Astrocyte of the spinal cord (primary cell): ENCODE data around the gene TEX264.

Experiments used
- DNase-seq: peaks from one replicate; pipeline ENCODE4 v3.0.0; 2011; ENCODE audit warnings: low read depth, low spot score
- H3K4me3 ChIP-seq: 2 replicates; pipeline ENCODE4 v1.5.1; 2011; ENCODE audit warnings: low read depth, mild to moderate bottlenecking, low read length, moderate library complexity
- CTCF ChIP-seq: IDR thresholded peaks from 2 replicates; pipeline ENCODE4 v1.5.1; 2012; ENCODE audit warnings: low read depth, mild to moderate bottlenecking, low read length, inconsistent platforms
- in situ Hi-C: cut with HindIII; loops from 2 replicates; pipeline ENCODE4 v1.10.0; 2017; ENCODE audit warnings: low sequenced_read_pairs

TEX264 gene

DNA sequence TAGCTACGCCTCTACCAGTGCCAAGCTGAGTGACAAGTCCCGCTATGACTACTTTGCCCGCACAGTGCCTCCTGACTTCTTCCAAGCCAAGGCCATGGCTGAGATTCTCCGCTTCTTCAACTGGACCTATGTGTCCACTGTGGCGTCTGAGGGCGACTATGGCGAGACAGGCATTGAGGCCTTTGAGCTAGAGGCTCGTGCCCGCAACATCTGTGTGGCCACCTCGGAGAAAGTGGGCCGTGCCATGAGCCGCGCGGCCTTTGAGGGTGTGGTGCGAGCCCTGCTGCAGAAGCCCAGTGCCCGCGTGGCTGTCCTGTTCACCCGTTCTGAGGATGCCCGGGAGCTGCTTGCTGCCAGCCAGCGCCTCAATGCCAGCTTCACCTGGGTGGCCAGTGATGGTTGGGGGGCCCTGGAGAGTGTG, 41.5 kb downstream of the TEX264 start:
- no peak overlapping the region for H3K4me3 ChIP-seq
- no peak for DNase-seq
- TF ChIP-seq CTCF: no peak
- in situ Hi-C loops: no loop called here

DNA sequence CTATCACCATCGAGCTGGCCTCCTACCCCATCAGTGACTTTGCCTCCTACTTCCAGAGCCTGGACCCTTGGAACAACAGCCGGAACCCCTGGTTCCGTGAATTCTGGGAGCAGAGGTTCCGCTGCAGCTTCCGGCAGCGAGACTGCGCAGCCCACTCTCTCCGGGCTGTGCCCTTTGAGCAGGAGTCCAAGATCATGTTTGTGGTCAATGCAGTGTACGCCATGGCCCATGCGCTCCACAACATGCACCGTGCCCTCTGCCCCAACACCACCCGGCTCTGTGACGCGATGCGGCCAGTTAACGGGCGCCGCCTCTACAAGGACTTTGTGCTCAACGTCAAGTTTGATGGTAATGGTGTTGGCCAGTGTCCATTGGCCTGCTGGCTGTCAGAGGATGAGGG, 41.9 kb downstream of the TEX264 start:
- DNase-seq: no peak
- in situ Hi-C loops: no loop called here
- H3K4me3 ChIP-seq: no peak overlapping the region
- no peak for TF ChIP-seq CTCF

GRCh38 chr3:51715231-51715976, 44.4 kb downstream of the TEX264 start:
- TF ChIP-seq CTCF: no peak
- in situ Hi-C loops: no loop called here

GRCh38 chr3:51715977-51716294, 44.9 kb downstream of the TEX264 start:
- in situ Hi-C loops: no loop called here
- no peak for TF ChIP-seq CTCF
- DNase-seq: no peak
- no peak overlapping the region for H3K4me3 ChIP-seq

More at GRCh38 chr3:51715231-51715976, 44.4 kb downstream of the TEX264 start:
- H3K4me3 ChIP-seq: no peak overlapping the region
- DNase-seq: no peak

- H3K4me3 ChIP-seq: no peak overlapping the region
- in situ Hi-C loops: no loop called here
- no peak for TF ChIP-seq CTCF
- DNase-seq: no peak
Measured at GRCh38 chr3:51716805-51717204, 45.8 kb downstream of the TEX264 start.

GRCh38 chr3:51717446-51717845, 46.4 kb downstream of the TEX264 start:
- TF ChIP-seq CTCF: no peak
- no peak overlapping the region for H3K4me3 ChIP-seq
- no peak for DNase-seq
- in situ Hi-C loops: no loop called here

- no peak for DNase-seq
- H3K4me3 ChIP-seq: no peak overlapping the region
- no peak for TF ChIP-seq CTCF
- in situ Hi-C loops: no loop called here
Measured at GRCh38 chr3:51717947-51718346, 46.9 kb downstream of the TEX264 start.
